GM21737 (cell line): Measurements from ENCODE around the gene TMEM94.
"Not testable (repeated sequence)": the region's sequence is repeated elsewhere in the genome, so short reads cannot be mapped to it uniquely, and the experiment has no call there.

Source experiments
- ATAC-seq: cut with Tn5 transposase; IDR thresholded peaks from one replicate; pipeline ENCODE4 v1.9.1; 2021; ENCODE audit warnings: mild to moderate bottlenecking, moderate library complexity; ENCODE audit not compliant: unreplicated experiment

Gene TMEM94

DNA sequence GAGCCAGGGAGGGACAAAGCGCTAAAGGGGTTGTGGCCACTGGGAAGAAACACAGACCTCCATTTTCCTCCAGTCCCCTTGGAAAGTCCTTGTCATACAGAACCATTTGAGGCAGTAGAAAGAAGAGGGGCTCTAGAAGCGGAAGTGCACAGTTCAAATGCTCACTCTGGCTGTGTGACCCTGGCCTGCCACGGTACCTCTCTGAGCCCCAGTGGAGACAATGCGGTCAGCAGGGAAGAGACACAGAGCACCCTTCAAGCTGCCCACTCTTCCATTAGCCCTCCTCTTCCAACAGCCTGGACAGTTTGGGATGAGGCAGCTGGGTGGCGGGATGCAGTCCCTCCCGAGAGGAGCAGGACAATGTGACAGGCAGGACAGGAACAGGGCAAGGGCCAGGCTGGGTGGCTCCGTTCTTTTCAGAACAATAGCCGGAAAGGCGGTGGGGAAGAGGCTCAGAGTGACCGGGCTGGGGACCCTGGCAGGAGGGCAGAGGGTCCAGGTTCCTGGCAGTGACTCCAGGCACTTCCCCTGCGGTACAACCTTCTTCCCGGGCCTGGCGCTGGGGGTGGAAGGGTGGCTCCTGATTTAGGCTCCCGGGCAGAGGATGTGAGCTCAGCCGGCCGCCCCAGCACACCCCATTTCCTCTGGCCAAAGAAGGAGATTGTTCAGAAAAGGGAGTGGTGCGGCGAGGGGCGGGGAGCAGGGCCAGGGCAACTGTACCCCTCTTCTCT, 53.3 kb downstream of the TMEM94 start:
- ATAC-seq: no peak

DNA sequence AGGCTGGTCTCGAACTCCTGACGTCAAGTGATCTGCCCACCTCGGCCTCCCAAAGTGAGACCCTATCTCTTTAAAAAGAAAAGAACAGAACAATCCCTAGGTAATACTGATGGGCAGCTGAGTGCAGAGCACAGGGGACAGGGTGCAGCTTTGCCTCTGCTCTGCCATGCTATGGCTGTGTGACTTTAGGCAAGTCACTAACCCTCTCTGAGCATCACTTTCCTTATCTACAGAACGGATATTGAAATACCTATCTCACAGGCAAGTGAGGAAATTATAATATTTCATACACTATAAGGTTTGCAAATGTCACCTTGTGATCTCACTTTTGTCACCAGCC, 54.8 kb downstream of the TMEM94 start:
- ATAC-seq: no peak

DNA sequence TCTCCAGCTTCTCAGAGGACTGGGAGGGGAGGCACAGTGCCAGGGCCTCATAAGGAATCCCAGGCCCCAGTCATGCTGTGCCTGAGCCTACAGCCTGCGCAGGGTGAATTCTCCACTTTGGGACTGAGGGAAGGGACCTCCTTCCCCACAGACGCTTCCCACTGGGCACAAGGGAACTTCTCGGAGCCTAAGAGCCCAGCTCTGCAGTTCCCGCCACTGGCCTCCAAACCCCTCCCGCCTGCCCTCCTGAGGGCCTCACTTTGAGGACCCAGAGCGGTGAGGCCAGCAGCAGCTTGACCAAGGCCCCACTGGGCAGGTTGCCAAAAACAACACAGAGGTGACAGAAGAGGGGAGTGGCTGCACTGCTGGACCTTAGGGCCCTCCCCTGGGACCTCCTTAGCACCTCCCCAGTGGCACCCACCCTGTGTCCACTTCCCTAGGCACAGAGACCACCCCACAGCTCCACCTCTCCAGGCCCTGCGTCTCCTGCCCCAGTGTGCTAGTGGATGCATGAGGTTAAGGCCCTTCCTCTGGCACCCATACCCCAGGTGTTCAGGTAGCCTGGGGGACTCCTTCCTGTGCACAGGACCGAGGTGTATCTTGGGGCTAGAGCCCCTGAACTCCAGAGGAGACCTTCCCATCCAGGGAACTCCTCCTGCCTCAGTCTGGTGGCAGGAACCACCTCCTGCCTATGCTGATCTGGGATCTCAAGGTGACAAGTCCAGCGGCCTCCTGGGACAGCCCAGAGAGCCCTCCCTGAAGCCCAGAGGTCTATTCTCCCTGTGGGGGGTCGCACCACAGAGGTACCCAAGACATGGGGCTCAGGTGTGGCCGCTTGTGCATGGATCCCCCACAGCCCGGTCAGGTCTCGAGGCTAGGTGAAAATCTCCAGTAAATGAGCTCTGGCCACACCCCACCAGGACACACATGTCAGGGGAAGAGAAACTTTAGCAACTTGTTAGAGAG, 55.5 kb downstream of the TMEM94 start:
- ATAC-seq: no peak

- ATAC-seq: no peak
These were observed 56.6 kb downstream of the TMEM94 start for GRCh38 chr17:75512926-75513640.

GRCh38 chr17:75513641-75514000, 57.2 kb downstream of the TMEM94 start:
- ATAC-seq: no peak

DNA sequence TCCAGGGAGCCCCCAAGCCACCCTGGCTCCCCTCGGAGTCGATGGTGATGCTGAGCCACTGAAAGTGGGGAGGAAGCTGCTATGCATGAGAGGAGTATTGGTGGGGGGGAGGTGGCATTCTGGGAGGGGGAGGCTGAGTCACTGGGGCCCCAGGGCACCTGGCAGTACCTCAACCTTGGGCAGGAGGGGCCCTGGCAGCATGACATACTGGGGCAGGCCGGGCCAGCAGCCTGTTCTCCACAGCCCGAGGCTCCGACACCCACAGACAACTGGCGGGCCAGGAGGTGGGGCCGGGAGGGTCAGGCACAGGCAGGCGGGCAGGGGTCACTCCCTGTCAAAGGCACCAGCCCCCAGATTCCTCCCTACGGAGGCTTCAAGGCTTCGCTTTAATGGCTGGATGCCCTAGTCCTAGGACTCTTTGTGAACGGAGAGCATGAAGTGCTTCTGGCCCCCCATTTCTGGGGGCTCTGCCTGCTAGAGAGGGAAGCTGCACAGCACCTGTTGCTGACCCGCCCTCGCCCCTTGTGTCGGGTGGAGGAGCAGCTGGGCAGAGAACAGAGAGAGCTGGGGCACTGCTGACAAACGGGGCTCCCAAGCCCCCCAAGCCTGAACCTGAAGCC, 58.0 kb downstream of the TMEM94 start:
- no peak for ATAC-seq

- ATAC-seq: no peak
These were observed 58.6 kb downstream of the TMEM94 start for GRCh38 chr17:75514919-75515495.

DNA sequence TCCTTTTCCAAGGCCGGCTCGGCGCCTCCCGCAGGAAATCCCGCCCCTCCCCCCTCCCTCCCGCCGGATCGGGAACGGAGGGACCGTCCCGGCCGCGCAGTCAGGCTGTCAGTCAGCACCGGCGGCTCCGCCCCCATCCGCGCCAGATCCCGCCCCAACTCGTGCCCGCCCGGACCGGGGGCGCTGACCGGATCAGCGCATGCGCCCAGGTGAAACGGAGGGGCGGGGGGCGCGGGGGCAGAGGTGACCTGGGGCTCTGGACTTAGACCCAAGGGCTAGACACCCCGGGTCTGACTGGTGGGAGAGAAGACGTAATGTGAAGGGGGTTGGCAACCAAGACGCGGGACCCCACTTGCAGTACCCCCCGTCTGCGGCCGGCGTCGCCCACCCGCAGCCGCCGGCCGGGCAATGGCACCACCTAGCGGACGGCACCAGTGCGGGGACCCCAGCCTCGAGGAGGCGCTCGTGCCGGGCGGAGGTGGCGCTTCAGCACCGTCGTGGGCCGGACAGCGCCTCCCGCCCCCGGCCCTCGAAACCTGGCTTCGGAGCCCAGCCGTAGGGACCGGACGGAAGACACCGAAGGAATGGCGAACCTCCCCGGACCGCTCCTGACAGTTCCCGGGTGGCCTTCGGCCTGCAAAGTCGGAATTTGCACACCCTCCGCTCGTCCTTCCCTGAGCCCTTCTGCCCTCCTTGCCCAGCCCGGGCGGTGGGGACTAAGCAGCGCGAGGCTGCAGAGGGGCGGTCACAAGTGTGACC, 59.2 kb downstream of the TMEM94 start, which contains the start of gene CASKIN2:
CASKIN2 (minus strand) TSS at position 42 of the 759 bp plus-strand sequence. CDS start 1,733 bp downstream, outside the sequence.
- peak; percentile 42 for ATAC-seq

DNA sequence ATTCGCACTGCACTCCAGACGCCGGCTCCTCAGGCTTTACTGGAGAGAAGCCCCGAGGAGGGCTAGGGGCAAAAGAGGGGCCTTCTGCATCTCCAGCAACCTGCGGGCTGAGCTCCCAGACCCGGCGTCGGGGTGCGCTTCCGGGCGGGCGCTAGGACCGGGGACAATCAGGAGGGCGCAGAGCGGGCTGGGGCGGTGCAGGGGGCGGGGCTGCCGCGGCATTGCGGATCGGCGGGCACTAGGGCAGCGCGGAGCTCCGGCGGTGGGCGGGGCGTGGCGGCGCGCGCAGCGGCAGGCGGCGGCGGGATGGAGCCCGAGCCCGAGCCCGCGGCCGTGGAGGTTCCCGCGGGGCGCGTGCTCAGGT, 59.8 kb downstream of the TMEM94 start, which contains the start of gene TSEN54:
TSEN54 (plus strand) TSS at position 274 of the 364 bp plus-strand sequence; CDS start at position 307, 33 bp downstream.
- peak; percentile 63 for ATAC-seq

DNA sequence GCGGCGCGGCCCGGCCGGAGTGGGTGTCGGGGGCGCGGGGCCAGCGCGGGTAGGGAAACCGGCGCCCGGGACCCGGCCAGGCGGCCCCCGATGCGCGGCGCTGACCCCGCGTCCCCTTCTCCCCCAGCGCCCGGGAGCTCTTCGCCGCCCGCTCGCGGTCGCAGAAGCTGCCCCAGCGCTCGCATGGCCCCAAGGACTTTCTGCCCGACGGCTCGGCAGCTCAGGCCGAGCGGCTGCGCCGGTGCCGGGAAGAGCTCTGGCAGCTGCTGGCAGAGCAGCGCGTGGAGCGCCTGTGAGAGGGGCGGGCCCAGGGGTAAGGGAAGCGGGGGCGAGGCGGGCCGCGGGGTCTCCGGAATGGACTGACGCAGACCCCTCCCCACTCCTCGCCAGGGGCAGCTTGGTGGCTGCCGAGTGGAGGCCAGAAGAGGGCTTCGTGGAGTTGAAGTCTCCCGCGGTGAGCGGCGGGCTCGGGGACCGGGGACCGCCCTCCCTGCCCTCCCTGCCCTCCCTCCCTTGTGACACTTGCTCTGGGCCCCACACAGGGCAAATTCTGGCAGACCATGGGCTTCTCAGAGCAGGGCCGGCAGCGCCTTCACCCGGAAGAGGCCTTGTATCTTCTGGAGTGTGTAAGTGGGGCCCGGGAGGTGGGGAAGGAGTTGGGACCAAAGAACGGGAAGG, 60.3 kb downstream of the TMEM94 start:
- peak; percentile 10 for ATAC-seq

- no peak for ATAC-seq
These were observed 60.9 kb downstream of the TMEM94 start for GRCh38 chr17:75517297-75517865.

DNA sequence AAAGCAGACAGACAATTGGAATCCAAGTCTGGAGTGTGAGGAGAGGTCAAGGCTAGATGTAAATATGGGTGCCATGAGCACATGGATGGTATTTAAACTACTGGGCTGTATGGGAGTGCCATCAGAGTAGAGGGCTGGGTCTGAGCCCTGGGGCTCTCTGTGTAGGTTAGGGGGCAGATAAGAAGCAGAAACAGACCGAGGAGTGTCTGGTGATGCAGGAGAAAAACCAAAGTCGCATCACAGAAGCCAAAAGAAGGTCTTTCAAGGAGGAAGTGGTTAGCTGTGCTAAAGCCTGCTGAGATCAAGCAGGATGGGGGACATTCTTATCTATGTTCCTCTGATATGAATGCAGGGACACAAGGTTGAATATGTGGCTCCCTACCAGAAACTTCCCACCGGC, 61.8 kb downstream of the TMEM94 start:
- ATAC-seq: no peak

- ATAC-seq: no peak
These were observed 62.6 kb downstream of the TMEM94 start for GRCh38 chr17:75518983-75519537.

- not testable (repeated sequence) for ATAC-seq
These were observed 64.0 kb downstream of the TMEM94 start for GRCh38 chr17:75520413-75520812.

GRCh38 chr17:75521290-75521689, 64.9 kb downstream of the TMEM94 start:
- ATAC-seq: no peak

DNA sequence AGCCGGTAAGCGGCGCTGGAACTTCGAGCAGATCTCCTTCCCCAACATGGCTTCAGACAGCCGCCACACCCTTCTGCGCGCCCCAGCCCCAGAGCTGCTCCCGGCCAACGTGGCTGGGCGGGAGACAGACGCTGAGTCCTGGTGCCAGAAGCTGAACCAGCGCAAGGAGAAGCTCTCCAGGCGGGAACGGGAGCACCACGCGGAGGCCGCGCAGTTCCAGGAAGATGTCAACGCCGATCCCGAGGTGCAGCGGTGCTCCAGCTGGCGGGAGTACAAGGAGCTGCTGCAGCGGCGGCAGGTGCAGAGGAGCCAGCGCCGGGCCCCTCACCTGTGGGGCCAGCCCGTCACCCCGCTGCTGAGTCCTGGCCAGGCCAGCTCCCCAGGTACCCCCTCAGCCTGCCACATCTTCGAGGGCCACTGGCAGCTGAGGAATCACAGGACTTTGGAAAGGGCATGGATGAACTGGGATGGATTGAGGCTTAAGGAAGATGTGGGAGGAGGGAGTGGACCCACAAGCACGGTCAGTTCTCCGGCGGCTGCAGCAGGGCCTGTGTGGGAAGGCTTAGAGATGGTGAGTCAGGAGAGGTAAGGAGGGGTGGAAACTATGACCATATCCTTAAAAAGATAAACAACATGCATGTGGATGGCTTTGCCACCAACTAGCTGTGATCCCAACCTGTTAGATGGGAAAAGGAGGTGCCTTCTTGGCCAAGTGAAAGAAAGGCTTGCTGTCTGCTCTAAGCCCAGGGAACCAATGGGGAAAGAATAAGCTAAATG, 65.7 kb downstream of the TMEM94 start:
- no peak for ATAC-seq

GRCh38 chr17:75523647-75524046, 67.2 kb downstream of the TMEM94 start:
- no peak for ATAC-seq
